HFF-Myc (cell line): ENCODE measurements around the gene PIEZO2.

ENCODE experiments used
- DNase-seq: peaks from one replicate; pipeline ENCODE4 v3.0.0-alpha.2; 2011; ENCODE audit warnings: low read depth; ENCODE audit errors: extremely low read depth
- H3K4me3 ChIP-seq: replicated peaks from 2 replicates; pipeline ENCODE4 v1.5.1; 2011; ENCODE audit warnings: low read depth, mild to moderate bottlenecking, control low read depth, low read length
- TF ChIP-seq, protein P1 (sequence below): IDR thresholded peaks from 2 replicates; pipeline ENCODE4 v1.5.1; 2012; ENCODE audit warnings: mild to moderate bottlenecking, low read depth, low read length, control low read depth; ENCODE audit errors: missing control alignments

The PIEZO2 gene

DNA sequence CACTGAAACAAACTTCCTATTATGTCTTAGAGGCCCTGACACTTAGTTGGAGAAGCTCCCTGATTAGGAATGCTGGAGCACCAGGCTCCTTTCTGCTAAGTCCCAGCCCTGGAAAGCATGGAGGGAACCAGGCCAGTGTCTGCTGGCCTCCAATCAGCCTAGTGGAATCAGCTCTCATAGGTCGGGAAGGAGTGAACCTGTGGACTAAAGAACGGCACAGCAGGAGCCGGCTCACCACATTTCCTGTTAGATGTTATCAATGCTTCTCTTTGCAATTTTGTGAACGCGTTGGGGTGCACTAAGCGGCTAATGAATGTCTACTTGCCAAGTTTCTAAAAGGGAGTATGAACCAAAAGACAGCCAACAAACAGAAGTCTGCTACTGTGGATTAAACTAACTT lies 326.9 kb downstream of the PIEZO2 start:
- no peak for DNase-seq
- TF ChIP-seq, protein P1, sequence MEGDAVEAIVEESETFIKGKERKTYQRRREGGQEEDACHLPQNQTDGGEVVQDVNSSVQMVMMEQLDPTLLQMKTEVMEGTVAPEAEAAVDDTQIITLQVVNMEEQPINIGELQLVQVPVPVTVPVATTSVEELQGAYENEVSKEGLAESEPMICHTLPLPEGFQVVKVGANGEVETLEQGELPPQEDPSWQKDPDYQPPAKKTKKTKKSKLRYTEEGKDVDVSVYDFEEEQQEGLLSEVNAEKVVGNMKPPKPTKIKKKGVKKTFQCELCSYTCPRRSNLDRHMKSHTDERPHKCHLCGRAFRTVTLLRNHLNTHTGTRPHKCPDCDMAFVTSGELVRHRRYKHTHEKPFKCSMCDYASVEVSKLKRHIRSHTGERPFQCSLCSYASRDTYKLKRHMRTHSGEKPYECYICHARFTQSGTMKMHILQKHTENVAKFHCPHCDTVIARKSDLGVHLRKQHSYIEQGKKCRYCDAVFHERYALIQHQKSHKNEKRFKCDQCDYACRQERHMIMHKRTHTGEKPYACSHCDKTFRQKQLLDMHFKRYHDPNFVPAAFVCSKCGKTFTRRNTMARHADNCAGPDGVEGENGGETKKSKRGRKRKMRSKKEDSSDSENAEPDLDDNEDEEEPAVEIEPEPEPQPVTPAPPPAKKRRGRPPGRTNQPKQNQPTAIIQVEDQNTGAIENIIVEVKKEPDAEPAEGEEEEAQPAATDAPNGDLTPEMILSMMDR = no peak
- no peak overlapping the region for H3K4me3 ChIP-seq

DNA sequence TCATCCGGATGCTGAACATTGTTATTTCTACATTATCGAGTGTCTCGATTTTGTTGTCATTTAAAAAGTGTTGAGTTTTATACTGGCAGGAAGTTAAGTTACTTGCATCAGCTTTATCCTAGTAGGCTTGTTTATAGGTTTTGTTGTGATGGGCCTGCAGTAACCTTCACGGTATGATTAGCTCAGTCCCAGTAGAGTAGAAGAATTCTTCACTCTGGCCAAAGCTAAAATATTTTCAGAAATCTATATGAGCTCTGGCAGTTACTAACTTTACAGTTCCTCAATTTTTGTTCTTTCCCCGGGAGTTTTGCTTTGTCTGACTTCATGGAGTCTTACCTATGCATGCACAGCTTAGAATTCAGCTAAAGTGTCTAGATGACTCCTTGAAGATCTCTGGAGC lies 328.7 kb downstream of the PIEZO2 start:
- no peak overlapping the region for H3K4me3 ChIP-seq
- TF ChIP-seq, protein P1 = no peak
- DNase-seq = no peak

DNA sequence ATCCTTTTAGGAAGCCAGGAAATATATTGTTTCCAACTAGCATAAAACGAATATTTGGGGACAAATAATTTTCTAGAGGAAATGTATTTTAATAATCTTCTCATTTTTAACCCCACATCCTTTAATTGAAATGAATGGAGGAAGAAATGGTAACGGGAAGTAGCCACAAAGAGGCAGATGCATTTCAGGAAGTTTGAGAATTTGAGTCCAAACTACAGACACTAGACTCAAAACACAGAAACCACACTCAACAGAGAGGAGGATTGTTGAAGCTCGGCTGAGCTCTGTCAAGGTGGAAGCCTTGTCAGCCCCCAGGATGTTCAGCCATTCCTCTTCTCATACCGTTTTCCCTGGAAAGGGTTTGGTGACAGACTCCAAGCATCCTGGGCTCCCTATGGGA lies 335.0 kb downstream of the PIEZO2 start:
- no peak for DNase-seq
- TF ChIP-seq, protein P1 = no peak
- no peak overlapping the region for H3K4me3 ChIP-seq

DNA sequence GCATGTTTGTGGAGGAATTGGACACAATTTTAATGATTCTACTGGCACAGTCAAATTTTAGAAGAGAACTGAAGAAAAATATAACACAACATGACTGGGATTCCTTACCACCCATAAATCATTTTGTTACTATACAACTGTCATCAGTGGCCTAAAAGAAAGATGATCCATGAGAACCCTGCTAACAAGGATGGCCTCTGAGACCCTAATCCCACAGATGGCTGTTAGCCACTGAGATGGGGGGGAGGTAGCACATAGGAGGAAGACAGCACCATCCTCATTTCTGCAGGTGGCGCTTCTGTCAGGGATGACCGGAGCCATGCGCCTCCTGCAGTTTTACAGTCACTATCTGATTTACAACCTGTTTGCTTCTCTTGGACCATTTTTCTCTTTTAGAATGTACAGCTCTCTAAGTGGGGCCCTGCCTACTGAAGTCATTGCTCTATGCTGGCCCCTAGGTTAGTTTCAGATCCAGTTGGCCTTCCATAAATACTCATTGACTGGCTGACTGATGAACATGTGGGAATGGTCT lies 343.7 kb downstream of the PIEZO2 start:
- no peak overlapping the region for H3K4me3 ChIP-seq
- TF ChIP-seq, protein P1 = no peak
- DNase-seq = no peak

DNA sequence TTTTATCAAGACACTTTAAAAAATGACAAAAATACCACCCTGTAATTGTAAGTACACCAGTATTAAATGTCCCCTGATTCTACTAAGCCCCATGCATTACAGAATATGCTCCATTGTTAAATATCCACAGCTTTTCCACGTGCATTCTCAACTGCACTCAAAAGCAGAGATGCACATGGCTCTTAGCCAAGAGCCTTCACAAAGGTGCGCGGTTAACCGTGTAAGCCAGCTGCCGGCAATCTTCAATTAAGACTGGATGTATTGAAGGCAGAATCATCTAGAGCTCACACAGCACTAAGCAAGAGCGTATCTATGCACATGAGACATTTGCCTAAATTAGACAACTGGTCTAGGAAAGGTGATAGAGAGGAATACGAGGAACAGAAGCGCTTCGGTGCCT lies 345.2 kb downstream of the PIEZO2 start:
- no peak overlapping the region for H3K4me3 ChIP-seq
- no peak for DNase-seq
- TF ChIP-seq, protein P1 = no peak

DNA sequence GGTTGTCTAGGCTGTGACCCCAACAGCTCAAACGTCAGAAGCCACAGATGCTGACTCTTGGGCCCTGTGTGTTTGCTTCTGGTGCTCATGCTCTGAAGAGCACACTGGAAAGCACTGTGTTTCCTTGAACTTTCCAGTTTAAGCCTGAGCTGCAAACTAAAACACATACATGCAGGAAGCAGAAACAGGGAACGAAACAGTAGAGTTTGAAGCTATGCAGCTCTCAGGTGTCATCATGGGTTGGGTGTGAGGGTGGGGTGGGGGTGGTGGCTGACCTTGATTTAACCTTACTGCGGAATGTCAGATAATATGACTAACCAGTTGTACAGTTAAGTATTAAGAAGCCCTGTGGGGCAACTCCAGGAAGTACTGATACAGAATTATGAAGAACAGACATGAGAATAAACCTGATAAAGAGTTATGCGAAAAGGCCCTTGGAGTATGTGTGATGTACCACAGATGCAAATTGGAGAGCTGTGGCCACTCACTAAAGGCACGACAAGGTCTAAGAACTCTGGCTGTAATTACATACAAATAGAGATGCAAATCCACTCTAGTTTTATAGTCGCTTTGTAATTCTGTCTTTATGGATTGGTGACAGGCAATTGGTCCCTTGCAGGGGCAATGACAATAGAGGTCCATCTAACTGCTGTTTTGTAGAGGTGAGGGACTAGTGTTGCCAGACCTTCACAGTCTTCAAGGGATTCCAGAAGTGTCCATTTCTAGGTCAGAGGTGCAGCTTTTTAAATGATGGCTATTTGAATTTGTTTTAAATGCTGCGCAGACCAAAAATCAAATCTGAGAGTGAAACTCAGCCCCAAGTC lies 350.4 kb downstream of the PIEZO2 start:
- no peak overlapping the region for H3K4me3 ChIP-seq
- no peak for DNase-seq
- TF ChIP-seq, protein P1 = no peak
